GM13976 (cell line): ENCODE results near the gene OR1M1.

ENCODE experiments used
- DNase-seq: peaks from one replicate; pipeline ENCODE4 v3.0.0; 2012; ENCODE audit warnings: low spot score
- CTCF ChIP-seq: IDR thresholded peaks from 2 replicates; pipeline ENCODE4 v1.5.1; 2012; ENCODE audit warnings: borderline replicate concordance, mild to moderate bottlenecking; ENCODE audit not compliant: insufficient read depth; ENCODE audit errors: extremely low read depth, missing control alignments, control extremely low read depth
- in situ Hi-C: fragments of 300-500 bp; cut with MboI; formaldehyde crosslinking; loops from one replicate; pipeline ENCODE4 v1.12.0; 2022; ENCODE audit warnings: low sequenced_read_pairs, mixed read lengths, inconsistent platforms; ENCODE audit not compliant: unreplicated experiment

The OR1M1 gene, protein sequence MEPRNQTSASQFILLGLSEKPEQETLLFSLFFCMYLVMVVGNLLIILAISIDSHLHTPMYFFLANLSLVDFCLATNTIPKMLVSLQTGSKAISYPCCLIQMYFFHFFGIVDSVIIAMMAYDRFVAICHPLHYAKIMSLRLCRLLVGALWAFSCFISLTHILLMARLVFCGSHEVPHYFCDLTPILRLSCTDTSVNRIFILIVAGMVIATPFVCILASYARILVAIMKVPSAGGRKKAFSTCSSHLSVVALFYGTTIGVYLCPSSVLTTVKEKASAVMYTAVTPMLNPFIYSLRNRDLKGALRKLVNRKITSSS

GRCh38 chr19:9086761-9087160, at the start of gene OR1M1:
TSS of gene OR1M1 (plus strand) at chr19:9087061. CDS start at chr19:9093245, 6,184 bp downstream.
- no peak for TF ChIP-seq CTCF
- no peak for DNase-seq
- in situ Hi-C loops = no loop called here

DNA sequence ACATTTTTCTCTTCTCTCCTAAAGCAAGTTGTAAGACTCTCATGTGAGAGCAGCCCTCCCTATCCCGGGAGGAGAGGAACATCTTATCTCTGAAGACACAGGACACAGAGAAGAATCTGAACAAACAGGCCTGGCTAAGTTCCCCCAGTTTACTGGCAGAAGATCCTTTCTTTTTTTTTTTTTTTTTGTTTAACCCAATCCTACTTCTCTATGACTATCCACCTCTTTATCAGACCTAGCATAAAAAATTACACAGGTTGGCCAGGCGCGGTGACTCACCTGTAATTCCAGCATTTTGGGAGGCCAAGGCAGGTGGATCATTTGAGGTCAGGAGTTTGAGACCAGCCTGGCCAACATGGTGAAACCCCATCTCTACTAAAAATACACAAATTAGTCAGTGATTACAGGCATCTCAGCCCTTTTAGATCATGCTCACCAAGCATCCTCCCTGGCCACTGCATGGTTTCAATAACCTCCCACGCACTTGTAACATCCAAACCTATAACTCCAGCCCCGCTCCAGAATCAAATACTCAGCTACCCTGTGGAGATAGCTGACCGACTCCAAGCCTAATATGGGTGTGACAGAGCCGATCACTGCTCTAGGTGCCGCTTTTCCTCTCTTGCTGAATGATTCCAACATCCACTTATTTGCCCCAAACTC, 49.3 kb upstream of the OR1M1 start:
- TF ChIP-seq CTCF = no peak
- no peak for DNase-seq

DNA sequence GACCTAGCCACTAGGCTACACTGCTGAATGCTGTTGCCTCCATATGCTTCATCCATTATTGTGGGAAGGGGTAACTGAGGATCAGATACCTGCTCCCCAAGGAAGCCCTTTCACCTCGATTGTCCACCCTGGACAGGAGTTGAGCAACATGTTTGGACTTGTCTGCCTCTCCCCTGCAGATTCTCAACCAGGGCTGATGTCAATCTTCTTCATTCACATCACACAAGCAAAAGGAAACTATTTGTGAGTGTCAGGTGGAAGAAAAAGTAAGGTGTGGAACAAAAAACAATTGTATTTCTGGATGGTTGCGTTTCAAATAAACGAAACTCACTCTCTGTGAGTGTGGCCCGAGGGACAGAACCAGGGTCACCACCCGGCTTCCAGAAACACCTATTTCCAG, 47.1 kb upstream of the OR1M1 start:
- TF ChIP-seq CTCF = no peak
- in situ Hi-C loops = no loop called here
- DNase-seq = no peak

More for the DNA sequence above, 49.3 kb upstream of the OR1M1 start:
- in situ Hi-C loops = no loop called here

GRCh38 chr19:9040131-9040530, 46.7 kb upstream of the OR1M1 start:
- in situ Hi-C loops = no loop called here
- no peak for DNase-seq
- TF ChIP-seq CTCF = no peak

DNA sequence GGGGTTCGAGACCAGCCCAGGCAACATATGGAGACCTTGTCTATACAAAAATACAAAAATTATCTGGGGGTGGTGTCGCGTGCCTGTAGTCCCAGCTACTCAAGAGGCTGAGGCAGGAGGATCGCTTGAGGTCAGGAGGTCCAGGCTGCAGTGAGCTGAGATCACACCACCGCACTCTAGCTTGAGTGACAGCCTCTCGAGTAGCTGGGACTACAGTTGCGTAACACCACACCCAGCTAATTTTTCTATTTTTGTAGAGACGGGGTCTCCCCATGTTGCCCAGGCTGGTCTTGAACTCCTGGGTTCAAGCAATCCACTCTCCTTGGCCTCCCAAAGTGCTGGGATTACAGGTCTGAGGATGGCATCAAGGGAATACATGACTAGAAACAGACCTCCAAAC, 45.8 kb upstream of the OR1M1 start:
- in situ Hi-C loops = no loop called here
- DNase-seq = no peak
- no peak for TF ChIP-seq CTCF

- no peak for TF ChIP-seq CTCF
- no peak for DNase-seq
- in situ Hi-C loops = no loop called here
Measured at GRCh38 chr19:9043524-9043923, 43.3 kb upstream of the OR1M1 start.
